Lung (tissue), 12 donors: ENCODE results near the gene ASB2. TPM values are rescaled to one million over a fixed set of nuclear protein-coding genes. Genes with fewer than 3 reads are reported as not detected.

Source experiments
- ATAC-seq: fragments of 200-7000 bp; cut with Tn5 transposase; one replicate; pipeline ENCODE4 v1.9.1; 2020; ENCODE audit warnings: moderate number of reproducible peaks; ENCODE audit not compliant: insufficient read depth, low FRiP score
- DNase-seq, 3 donors: peaks; one replicate each; pipeline ENCODE4 v3.0.0-alpha.2; 2013 to 2017
- H3K27ac ChIP-seq, 2 donors: one replicate each; pipeline ENCODE4 v1.5.1; 2013; ENCODE audit warnings: mild to moderate bottlenecking in 2 of 2, moderate library complexity in 2 of 2, control low read depth in 1 of 2, inconsistent platforms in 1 of 2, low read depth in 1 of 2, low read length in 1 of 2
- H3K27me3 ChIP-seq, 3 donors: one replicate each; pipeline ENCODE4 v1.5.1; 2013; ENCODE audit warnings: low read length in 2 of 3; ENCODE audit not compliant: control insufficient read depth in 3 of 3, insufficient read depth in 3 of 3
- H3K36me3 ChIP-seq, 4 donors: one replicate each; pipeline ENCODE4 v1.5.1; 2013; ENCODE audit warnings: low read length in 4 of 4, mild to moderate bottlenecking in 1 of 4, moderate library complexity in 1 of 4; ENCODE audit not compliant: control insufficient read depth in 4 of 4, insufficient read depth in 4 of 4
- H3K4me1 ChIP-seq, 5 donors: one replicate each; pipeline ENCODE4 v1.5.1; 2013; ENCODE audit warnings: low read length in 5 of 5, mild to moderate bottlenecking in 2 of 5, moderate library complexity in 1 of 5; ENCODE audit not compliant: control insufficient read depth in 5 of 5, insufficient read depth in 5 of 5
- H3K4me3 ChIP-seq: one replicate; pipeline ENCODE4 v1.5.1; 2013; ENCODE audit warnings: mild to moderate bottlenecking, control low read depth, moderate library complexity
- H3K9ac ChIP-seq, 2 donors: one replicate each; pipeline ENCODE4 v1.5.1; 2013; ENCODE audit warnings: low read length in 2 of 2, control low read depth in 1 of 2; ENCODE audit not compliant: insufficient read depth in 1 of 2
- H3K9me3 ChIP-seq, 4 donors: one replicate each; pipeline ENCODE4 v1.5.1; 2013; ENCODE audit warnings: low read length in 3 of 4, mild to moderate bottlenecking in 1 of 4, moderate library complexity in 1 of 4; ENCODE audit not compliant: control insufficient read depth in 4 of 4, insufficient read depth in 3 of 4
- CTCF ChIP-seq: IDR thresholded peaks from 2 replicates; pipeline ENCODE4 v1.5.1; 2012; ENCODE audit warnings: mild to moderate bottlenecking; ENCODE audit errors: control extremely low read depth, extremely low read depth
- WGBS, 2 donors: extraction: QIAGEN DNeasy Blood & Tissue Kit; methylation state at CpG; one replicate each; pipeline ENCODE4 v1.1.7; 2013; 5-methylcytosine and 5-hydroxymethylcytosine counted together
- polyA plus RNA-seq, 2 donors: library from polyadenylated mRNA; stranded (reverse); fragments of 200-250 nt; gene quantifications; one replicate each; pipeline ENCODE4 v1.2.1, GENCODE V29; 2013
- total RNA-seq, 2 donors: library from RNA; depleted of rRNA in 1 of 2; stranded (reverse); fragments of >200 nt in 1 of 2; gene quantifications; one replicate each; pipeline ENCODE4 v1.2.1, GENCODE V29; 2014 to 2021
- donor health status: control.
- donor health status: control.
- donor health status: Bipolar disorder and iron deficiency.
- donor health status: healthy.
- donor health status: DM: yes; HTN: yes; CAD: no.

Gene ASB2
- total and polyA plus RNA-seq, 4 donors, result 1.8 to 3.7 (median 2.6) TPM

- ATAC-seq, result no peak
- no peak for TF ChIP-seq CTCF
- Histone ChIP-seq H3K9me3 (peaks cover 0 to 9% (median 0%) of the 10 kb centered on the region in 4 donors), H3K9ac (no peak overlapping the region), H3K36me3 (no peaks in the 10 kb centered on the region), H3K27me3 (peaks cover 0 to 35% (median 33%) of the 10 kb centered on the region in 3 donors), H3K27ac (no peak overlapping the region), H3K4me1 (peaks cover 0 to 5% (median 0%) of the 10 kb centered on the region in 5 donors), H3K4me3 (no peak overlapping the region)
- WGBS, 2 donors, result 33 to 37% methylated on average over 36 to 46 of the region's 46 CpGs
- no peak for DNase-seq
These were observed 37.5 kb downstream of the ASB2 start for GRCh38 chr14:93938751-93939303.

GRCh38 chr14:93937519-93937918 is 38.9 kb downstream of the ASB2 start:
- Histone ChIP-seq H3K36me3 (no peaks in the 10 kb centered on the region), H3K27ac (no peak overlapping the region), H3K4me1 (peaks cover 0 to 5% (median 0%) of the 10 kb centered on the region in 5 donors), H3K9ac (no peak overlapping the region), H3K9me3 (peaks cover 0 to 9% (median 0%) of the 10 kb centered on the region in 4 donors), H3K27me3 (peaks cover 0 to 35% (median 33%) of the 10 kb centered on the region in 3 donors), H3K4me3 (no peak overlapping the region)
- TF ChIP-seq CTCF, result no peak
- ATAC-seq (no peak), DNase-seq (no peak)
- 84 to 91% methylated on average over 13 of the region's 13 CpGs for WGBS, 2 donors

- H3K4me1 ChIP-seq, result peaks cover 0 to 5% (median 0%) of the 10 kb centered on the region in 5 donors
- peaks cover 0 to 35% (median 33%) of the 10 kb centered on the region in 3 donors for H3K27me3 ChIP-seq
- 89 to 92% methylated on average over 6 of the region's 6 CpGs for WGBS, 2 donors
- H3K27ac ChIP-seq, result no peak overlapping the region
- no peak overlapping the region for H3K4me3 ChIP-seq
- ATAC-seq, result no peak
- no peak overlapping the region for H3K9ac ChIP-seq
- no peak for DNase-seq
- peaks cover 0 to 9% (median 0%) of the 10 kb centered on the region in 4 donors for H3K9me3 ChIP-seq
- no peaks in the 10 kb centered on the region for H3K36me3 ChIP-seq
- TF ChIP-seq CTCF, result no peak
These were observed 39.4 kb downstream of the ASB2 start for GRCh38 chr14:93936926-93937325.

- Histone ChIP-seq H3K27me3 (peaks cover 0 to 35% (median 33%) of the 10 kb centered on the region in 3 donors), H3K4me3 (no peak overlapping the region), H3K9me3 (peaks cover 0 to 9% (median 0%) of the 10 kb centered on the region in 4 donors), H3K4me1 (peaks cover 0 to 5% (median 0%) of the 10 kb centered on the region in 5 donors), H3K27ac (no peak overlapping the region), H3K36me3 (no peaks in the 10 kb centered on the region), H3K9ac (no peak overlapping the region)
- no peak for TF ChIP-seq CTCF
- DNase-seq, result no peak
- WGBS, 2 donors, result 34 to 41% methylated on average over 5 of the region's 5 CpGs
- no peak for ATAC-seq
These were observed 40.1 kb downstream of the ASB2 start for GRCh38 chr14:93936245-93936644.
